Endothelial cell of umbilical vein (primary cell): ENCODE data around the gene WDR27.

ENCODE experiments used
- EZH2 ChIP-seq: IDR thresholded peaks from 2 replicates; pipeline ENCODE4 v1.6.1; 2012; ENCODE audit warnings: borderline replicate concordance, low read depth, mild to moderate bottlenecking, moderate library complexity, low read length, inconsistent platforms; ENCODE audit not compliant: severe bottlenecking
- POLR2A ChIP-seq: IDR thresholded peaks from 2 replicates; pipeline ENCODE4 v1.6.1; 2012; ENCODE audit warnings: low read depth, mild to moderate bottlenecking, control low read depth, low read length
- POLR2AphosphoS5 ChIP-seq: IDR thresholded peaks from 2 replicates; pipeline ENCODE4 v1.6.1; 2012; ENCODE audit warnings: low read depth, mild to moderate bottlenecking, control low read depth, low read length, moderate library complexity; ENCODE audit not compliant: insufficient read depth
- TF ChIP-seq, protein P1 (sequence below), 2 donors: IDR thresholded peaks; 1 replicate in 1 of 2; 2 replicates in 1 of 2; pipeline ENCODE4 v1.5.1; 2011; ENCODE audit warnings: low read length in 2 of 2, mild to moderate bottlenecking in 2 of 2, moderate library complexity in 2 of 2, control low read depth in 1 of 2, inconsistent platforms in 1 of 2, low read depth in 1 of 2; ENCODE audit not compliant: insufficient read depth in 1 of 2; ENCODE audit errors: extremely low read depth in 1 of 2

DNA sequence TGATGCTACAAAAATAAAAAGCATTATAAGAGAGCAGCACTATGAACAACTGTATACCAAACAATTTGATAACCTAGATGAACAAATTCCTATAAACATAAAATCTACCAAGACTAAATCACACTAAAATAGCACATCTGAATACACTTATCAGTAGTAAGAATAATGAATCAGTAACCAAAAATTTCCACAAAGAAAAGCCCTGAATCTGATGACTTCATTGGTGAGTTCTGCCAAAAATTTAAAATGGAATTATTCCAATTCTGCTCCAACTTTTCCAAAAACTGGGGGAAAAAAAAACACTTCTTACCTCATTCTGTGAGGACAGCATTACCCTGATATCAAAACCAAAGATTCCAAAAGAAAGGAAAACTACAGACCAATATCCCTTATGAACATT lies 206.2 kb downstream of the WDR27 start:
- TF ChIP-seq, protein P1, sequence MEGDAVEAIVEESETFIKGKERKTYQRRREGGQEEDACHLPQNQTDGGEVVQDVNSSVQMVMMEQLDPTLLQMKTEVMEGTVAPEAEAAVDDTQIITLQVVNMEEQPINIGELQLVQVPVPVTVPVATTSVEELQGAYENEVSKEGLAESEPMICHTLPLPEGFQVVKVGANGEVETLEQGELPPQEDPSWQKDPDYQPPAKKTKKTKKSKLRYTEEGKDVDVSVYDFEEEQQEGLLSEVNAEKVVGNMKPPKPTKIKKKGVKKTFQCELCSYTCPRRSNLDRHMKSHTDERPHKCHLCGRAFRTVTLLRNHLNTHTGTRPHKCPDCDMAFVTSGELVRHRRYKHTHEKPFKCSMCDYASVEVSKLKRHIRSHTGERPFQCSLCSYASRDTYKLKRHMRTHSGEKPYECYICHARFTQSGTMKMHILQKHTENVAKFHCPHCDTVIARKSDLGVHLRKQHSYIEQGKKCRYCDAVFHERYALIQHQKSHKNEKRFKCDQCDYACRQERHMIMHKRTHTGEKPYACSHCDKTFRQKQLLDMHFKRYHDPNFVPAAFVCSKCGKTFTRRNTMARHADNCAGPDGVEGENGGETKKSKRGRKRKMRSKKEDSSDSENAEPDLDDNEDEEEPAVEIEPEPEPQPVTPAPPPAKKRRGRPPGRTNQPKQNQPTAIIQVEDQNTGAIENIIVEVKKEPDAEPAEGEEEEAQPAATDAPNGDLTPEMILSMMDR (IDR thresholded peaks at IDR 0.05; ENCODE audit: extremely low read depth in 1 of 2, insufficient read depth in 1 of 2, low read depth in 1 of 2, low read length in 2 of 2) = no peak
- no peak for TF ChIP-seq POLR2A
- no peak for TF ChIP-seq EZH2
- no peak for TF ChIP-seq POLR2AphosphoS5
